ENCODE results near the gene MTERF4.

GRCh38 chr2:241148891-241149674, 47.0 kb upstream of the MTERF4 start, which contains the start of gene PASK:
- TF ChIP-seq POLR2AphosphoS5 (IDR thresholded peaks at IDR 0.05), result peak; percentile 89
- no peak for TF ChIP-seq POLR2A (IDR thresholded peaks at IDR 0.05)
- no peak for TF ChIP-seq CTCF (IDR thresholded peaks at IDR 0.05)

Data from prostate gland (tissue), 2 donors.